ENCODE results near the gene MAP10. TPM values are rescaled to one million over a fixed set of nuclear protein-coding genes. Genes with fewer than 3 reads are reported as not detected.

Gene MAP10
- total RNA-seq, 2 experiments from 2014 or later: 0.86 to 1.1 TPM

- H3K4me1 Mint-ChIP-seq (ENCODE audit: low read depth): no peaks in the 10 kb centered on the region
Observed at GRCh38 chr1:232841823-232842565, 36.8 kb downstream of the MAP10 start.

DNA sequence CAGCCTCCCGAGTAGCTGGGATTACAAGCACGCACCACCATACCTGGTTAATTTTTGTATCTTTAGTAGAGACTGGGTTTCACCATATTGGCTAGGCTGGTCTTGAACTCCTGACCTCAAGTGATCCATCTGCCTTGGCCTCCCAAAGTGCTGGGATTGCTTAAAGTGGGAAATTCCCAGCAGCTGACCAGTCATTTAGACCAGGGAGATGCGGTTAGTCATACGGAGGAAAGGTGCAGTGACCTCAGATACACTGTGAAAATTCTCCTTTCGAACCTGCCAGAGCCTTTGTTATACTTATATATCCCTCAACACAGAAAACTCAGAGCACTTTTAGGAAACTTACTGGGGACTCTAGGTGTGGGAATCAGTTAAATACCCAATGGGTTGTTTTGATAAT, 39.6 kb downstream of the MAP10 start:
- ChIA-PET CTCF (no interaction called here), POLR2A (no interaction called here)
- DNase-seq: no peak
- no peaks in the 10 kb centered on the region for H3K4me1 Mint-ChIP-seq (ENCODE audit: low read depth)
- no peak overlapping the region for H3K4me3 Mint-ChIP-seq
- peaks cover 8% of the 10 kb centered on the region for H3K9me3 Mint-ChIP-seq
- no peak overlapping the region for H3K27ac Mint-ChIP-seq
- H3K27me3 Mint-ChIP-seq: no peaks in the 10 kb centered on the region
- H3K36me3 Mint-ChIP-seq: peaks cover 1% of the 10 kb centered on the region
- intact Hi-C loops (cut with micrococcal nuclease): no loop called here

More at GRCh38 chr1:232841823-232842565, 36.8 kb downstream of the MAP10 start:
- no peak overlapping the region for H3K27ac Mint-ChIP-seq
- peaks cover 8% of the 10 kb centered on the region for H3K9me3 Mint-ChIP-seq
- ChIA-PET POLR2A (no interaction called here), CTCF (no interaction called here)
- DNase-seq: no peak
- peaks cover 1% of the 10 kb centered on the region for H3K36me3 Mint-ChIP-seq
- intact Hi-C loops (cut with micrococcal nuclease): no loop called here
- no peaks in the 10 kb centered on the region for H3K27me3 Mint-ChIP-seq
- H3K4me3 Mint-ChIP-seq: no peak overlapping the region

DNA sequence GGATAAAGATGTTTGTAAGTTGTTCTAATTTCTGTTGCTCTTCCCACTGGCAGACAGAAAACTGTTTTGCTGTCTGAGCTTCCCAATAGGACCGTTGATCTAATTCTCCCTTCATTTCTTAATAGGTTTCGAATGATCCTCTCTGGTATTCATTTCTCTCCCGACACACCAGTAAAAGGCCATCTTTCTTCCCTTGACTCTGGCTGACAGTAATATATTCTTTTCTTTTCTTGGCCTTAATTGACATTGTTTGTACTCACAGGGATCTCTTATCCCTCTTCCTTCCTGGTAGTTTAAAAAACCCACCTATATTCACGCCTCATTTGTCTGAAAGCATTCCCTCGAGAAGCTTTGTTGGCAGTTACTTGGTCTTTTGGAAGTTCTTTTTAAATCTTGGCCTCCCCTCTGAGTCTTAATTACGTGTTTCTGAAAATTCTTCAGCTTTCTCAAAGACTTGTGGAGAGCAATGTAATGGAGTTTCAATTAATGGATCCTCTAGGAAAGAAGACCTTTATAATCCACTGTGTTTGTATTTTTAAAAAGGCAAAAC, 40.3 kb downstream of the MAP10 start:
- H3K36me3 Mint-ChIP-seq: peaks cover 1% of the 10 kb centered on the region

DNA sequence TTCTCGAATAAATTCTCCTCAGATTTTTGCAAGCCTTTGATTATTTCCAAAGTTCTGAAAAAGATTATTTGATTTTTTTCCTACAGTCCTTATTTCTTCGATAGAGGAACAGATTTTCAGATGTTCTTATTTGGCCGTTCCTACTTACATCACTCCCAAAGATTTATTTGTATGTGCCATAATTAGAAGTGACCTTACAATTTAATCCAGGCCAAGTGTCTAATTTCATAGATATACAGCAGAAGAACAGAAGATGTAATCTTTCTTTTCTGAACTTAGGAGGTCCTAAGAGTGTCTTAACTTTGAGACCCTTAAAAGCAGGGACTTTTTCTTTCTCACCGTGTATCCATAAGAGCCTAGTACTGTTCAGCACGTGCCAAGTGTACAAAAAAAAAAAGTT, 46.3 kb downstream of the MAP10 start:
- H3K36me3 Mint-ChIP-seq: no peaks in the 10 kb centered on the region

More for the DNA sequence above, 40.3 kb downstream of the MAP10 start:
- ChIA-PET CTCF (no interaction called here), POLR2A (no interaction called here)
- no peak overlapping the region for H3K27ac Mint-ChIP-seq
- H3K4me3 Mint-ChIP-seq: no peak overlapping the region
- intact Hi-C loops (cut with micrococcal nuclease): no loop called here
- H3K4me1 Mint-ChIP-seq (ENCODE audit: low read depth): no peaks in the 10 kb centered on the region
- peaks cover 6% of the 10 kb centered on the region for H3K9me3 Mint-ChIP-seq
- no peak for DNase-seq
- H3K27me3 Mint-ChIP-seq: no peaks in the 10 kb centered on the region

GRCh38 chr1:232853994-232854797, 49.0 kb downstream of the MAP10 start:
- POLR2A ChIA-PET: no interaction called here
- peaks cover 12% of the 10 kb centered on the region for H3K27me3 Mint-ChIP-seq
- CTCF ChIA-PET: no interaction called here
- no peaks in the 10 kb centered on the region for H3K36me3 Mint-ChIP-seq
- intact Hi-C loops (cut with micrococcal nuclease): no loop called here
- no peak for DNase-seq
- no peak overlapping the region for H3K4me3 Mint-ChIP-seq
- no peaks in the 10 kb centered on the region for H3K9me3 Mint-ChIP-seq
- H3K27ac Mint-ChIP-seq: no peak overlapping the region
- H3K4me1 Mint-ChIP-seq (ENCODE audit: low read depth): peaks cover 5% of the 10 kb centered on the region

More for the DNA sequence above, 46.3 kb downstream of the MAP10 start:
- Mint-ChIP-seq H3K9me3 (no peaks in the 10 kb centered on the region), H3K27me3 (peaks cover 12% of the 10 kb centered on the region), H3K4me1 (ENCODE audit: low read depth) (peaks cover 5% of the 10 kb centered on the region), H3K27ac (no peak overlapping the region), H3K4me3 (no peak overlapping the region)
- CTCF ChIA-PET: no interaction called here
- DNase-seq: no peak
- intact Hi-C loops (cut with micrococcal nuclease): no loop called here
- POLR2A ChIA-PET: no interaction called here

GRCh38 chr1:232854798-232855159, 49.6 kb downstream of the MAP10 start:
- DNase-seq: no peak
- Mint-ChIP-seq H3K27me3 (peaks cover 12% of the 10 kb centered on the region), H3K27ac (no peak overlapping the region), H3K36me3 (no peaks in the 10 kb centered on the region), H3K4me3 (no peak overlapping the region), H3K4me1 (ENCODE audit: low read depth) (peaks cover 5% of the 10 kb centered on the region), H3K9me3 (no peaks in the 10 kb centered on the region)
- POLR2A ChIA-PET: no interaction called here
- intact Hi-C loops (cut with micrococcal nuclease): no loop called here
- CTCF ChIA-PET: no interaction called here

DNA sequence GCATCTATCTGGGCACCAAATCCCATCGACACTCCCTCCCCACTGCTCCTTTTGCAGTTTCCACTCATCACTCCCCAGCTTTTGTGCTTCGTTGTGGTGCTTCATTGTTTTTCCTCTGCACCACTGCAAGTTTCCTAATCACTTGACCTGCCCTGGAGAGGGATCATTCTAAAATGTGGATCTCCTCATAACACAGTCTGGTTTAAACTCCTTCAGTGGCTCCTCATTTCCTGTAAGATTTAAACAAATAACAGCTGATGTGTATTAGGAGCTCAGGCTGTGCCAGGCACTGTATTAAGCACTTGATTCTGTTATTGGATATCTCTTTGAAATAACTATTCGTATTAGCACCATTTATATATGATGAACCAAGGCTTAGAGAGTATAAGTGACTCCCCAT, 51.3 kb downstream of the MAP10 start:
- H3K4me1 Mint-ChIP-seq (ENCODE audit: low read depth): peaks cover 5% of the 10 kb centered on the region
- DNase-seq: no peak
- no peaks in the 10 kb centered on the region for H3K9me3 Mint-ChIP-seq
- CTCF ChIA-PET: no interaction called here
- POLR2A ChIA-PET: no interaction called here
- no peaks in the 10 kb centered on the region for H3K36me3 Mint-ChIP-seq
- intact Hi-C loops (cut with micrococcal nuclease): no loop called here
- no peak overlapping the region for H3K27ac Mint-ChIP-seq
- H3K4me3 Mint-ChIP-seq: no peak overlapping the region
- H3K27me3 Mint-ChIP-seq: peaks cover 12% of the 10 kb centered on the region

Other genes starting within 250 kb of the MAP10 start
- gene SIPA1L2, start 175.3 kb upstream of the MAP10 start, total RNA-seq: 1 to 10 TPM; 6.1 to 6.2 TPM
- 10 to 100 TPM; 41.7 to 45.0 TPM for gene NTPCR, start 145.2 kb downstream of the MAP10 start, total RNA-seq